ENCODE measurements around the gene HIVEP3. TPM values are rescaled to one million over a fixed set of nuclear protein-coding genes. Genes with fewer than 3 reads are reported as not detected.

Gene HIVEP3
- total RNA-seq, 2 experiments from 2014 or later: 13.2 to 13.4 TPM

- no peak for DNase-seq
- peaks cover 44% of the 10 kb centered on the region for H3K4me1 Mint-ChIP-seq (ENCODE audit: low read depth)
- CTCF ChIA-PET: interaction anchor here (0.8 kb wide), 1 partner anchor 12 kb away, joined by 3 read pairs; no protein-coding TSS in a partner anchor
- peak overlapping the region; percentile 75 for H3K27ac Mint-ChIP-seq
- no peaks in the 10 kb centered on the region for H3K27me3 Mint-ChIP-seq (ENCODE audit: low read depth)
- H3K4me3 Mint-ChIP-seq: no peak overlapping the region
- intact Hi-C loops (cut with micrococcal nuclease): no loop called here
- H3K9me3 Mint-ChIP-seq: no peaks in the 10 kb centered on the region
- H3K36me3 Mint-ChIP-seq (ENCODE audit: low read depth): no peaks in the 10 kb centered on the region
Measured at GRCh38 chr1:41726292-41726691, 192.4 kb downstream of the HIVEP3 start.

GRCh38 chr1:41724926-41725325 lies 193.8 kb downstream of the HIVEP3 start:
- CTCF ChIA-PET: no interaction called here

DNA sequence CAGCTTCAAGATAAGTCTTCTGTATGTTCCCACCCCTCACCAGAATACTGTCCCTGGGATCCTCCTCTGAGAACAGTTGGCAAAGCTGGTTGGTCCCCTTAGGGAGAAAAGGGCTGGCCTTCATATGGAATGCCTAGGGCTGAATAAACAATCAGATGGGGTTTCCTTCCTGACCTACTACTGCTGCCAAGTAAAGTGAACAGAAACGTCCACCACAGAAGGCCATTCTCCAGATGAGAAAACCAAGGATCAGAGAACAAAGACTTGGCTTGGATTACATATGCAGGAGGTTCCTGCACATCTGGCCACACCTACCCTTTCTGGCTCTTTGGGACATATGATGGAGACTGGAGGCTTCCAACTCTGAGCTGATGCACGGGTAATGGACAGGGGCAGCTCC lies 194.5 kb downstream of the HIVEP3 start:
- Mint-ChIP-seq H3K4me1 (ENCODE audit: low read depth) (peaks cover 52% of the 10 kb centered on the region), H3K4me3 (no peak overlapping the region), H3K9me3 (no peaks in the 10 kb centered on the region), H3K27me3 (ENCODE audit: low read depth) (no peaks in the 10 kb centered on the region), H3K36me3 (ENCODE audit: low read depth) (no peaks in the 10 kb centered on the region), H3K27ac (no peak overlapping the region)
- intact Hi-C loops (cut with micrococcal nuclease): no loop called here
- no peak for DNase-seq
- CTCF ChIA-PET: interaction anchor here (0.7 kb wide), 1 partner anchor 47 kb away, joined by 3 read pairs; no protein-coding TSS in a partner anchor

More at GRCh38 chr1:41724926-41725325, 193.8 kb downstream of the HIVEP3 start:
- H3K27me3 Mint-ChIP-seq (ENCODE audit: low read depth): no peaks in the 10 kb centered on the region
- peaks cover 57% of the 10 kb centered on the region for H3K4me1 Mint-ChIP-seq (ENCODE audit: low read depth)
- H3K36me3 Mint-ChIP-seq (ENCODE audit: low read depth): no peaks in the 10 kb centered on the region
- intact Hi-C loops (cut with micrococcal nuclease): no loop called here
- H3K9me3 Mint-ChIP-seq: no peaks in the 10 kb centered on the region
- no peak overlapping the region for H3K4me3 Mint-ChIP-seq
- H3K27ac Mint-ChIP-seq: no peak overlapping the region
- no peak for DNase-seq

GRCh38 chr1:41723786-41724185 lies 194.9 kb downstream of the HIVEP3 start:
- H3K4me1 Mint-ChIP-seq (ENCODE audit: low read depth): peaks cover 48% of the 10 kb centered on the region
- CTCF ChIA-PET: no interaction called here
- H3K4me3 Mint-ChIP-seq: no peak overlapping the region
- H3K27me3 Mint-ChIP-seq (ENCODE audit: low read depth): no peaks in the 10 kb centered on the region
- intact Hi-C loops (cut with micrococcal nuclease): no loop called here
- no peak for DNase-seq
- no peak overlapping the region for H3K27ac Mint-ChIP-seq
- no peaks in the 10 kb centered on the region for H3K9me3 Mint-ChIP-seq
- H3K36me3 Mint-ChIP-seq (ENCODE audit: low read depth): no peaks in the 10 kb centered on the region

DNA sequence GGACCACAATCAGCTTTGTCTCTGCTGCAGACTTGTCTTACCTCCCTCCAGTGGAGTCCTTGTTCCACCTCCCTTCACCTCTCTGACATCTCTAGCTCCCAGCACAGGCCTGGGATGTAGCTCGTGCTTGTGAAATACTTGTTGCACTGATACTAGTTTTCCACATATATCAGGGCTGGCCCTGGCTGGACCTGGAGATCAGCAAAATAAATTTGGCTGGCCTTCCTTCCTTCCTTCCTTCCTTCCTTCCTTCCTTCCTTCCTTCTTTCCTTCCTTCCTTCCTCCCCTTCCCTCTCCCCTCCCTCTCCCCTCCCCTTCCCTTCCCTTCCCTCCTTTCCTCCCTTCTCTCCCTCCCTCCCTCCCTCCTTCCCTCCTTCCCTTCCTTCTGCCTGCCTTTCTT lies 196.5 kb downstream of the HIVEP3 start:
- CTCF ChIA-PET: no interaction called here

DNA sequence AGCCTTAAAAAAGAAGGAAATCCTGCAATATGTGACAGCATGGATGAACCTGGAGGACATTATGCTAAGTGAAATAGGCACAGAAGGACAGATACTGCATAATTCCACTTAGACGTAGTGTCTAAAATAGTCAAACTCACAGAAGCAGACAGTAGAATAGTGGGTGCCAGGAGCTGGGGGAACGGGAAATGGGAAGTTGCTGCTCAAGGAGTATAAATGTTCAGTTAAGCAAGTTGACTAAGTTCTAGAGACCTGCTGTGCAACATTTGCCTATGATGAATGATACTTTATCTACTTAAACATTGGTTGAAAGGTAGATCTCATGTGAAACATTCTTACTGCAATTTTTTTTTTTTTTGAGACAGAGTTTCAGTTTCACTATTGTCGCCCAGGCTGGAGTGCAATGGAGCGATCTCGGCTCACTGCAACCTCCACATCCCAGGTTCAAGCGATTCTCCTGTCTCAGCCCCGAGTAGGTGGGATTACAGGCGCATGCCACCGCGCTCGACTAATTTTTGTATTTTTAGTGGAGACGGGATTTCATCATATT lies 197.8 kb downstream of the HIVEP3 start:
- CTCF ChIA-PET: interaction anchor here (0.9 kb wide), 1 partner anchor 41 kb away, joined by 3 read pairs; no protein-coding TSS in a partner anchor
- no peaks in the 10 kb centered on the region for H3K36me3 Mint-ChIP-seq (ENCODE audit: low read depth)
- H3K4me1 Mint-ChIP-seq (ENCODE audit: low read depth): peaks cover 32% of the 10 kb centered on the region
- H3K27ac Mint-ChIP-seq: no peak overlapping the region
- intact Hi-C loops (cut with micrococcal nuclease): loop anchor here (2.0 kb wide), 1 partner anchor 30 kb away; no protein-coding TSS in a partner anchor
- no peak overlapping the region for H3K4me3 Mint-ChIP-seq
- no peaks in the 10 kb centered on the region for H3K9me3 Mint-ChIP-seq
- no peak for DNase-seq
- no peaks in the 10 kb centered on the region for H3K27me3 Mint-ChIP-seq (ENCODE audit: low read depth)

More for the DNA sequence above, 196.5 kb downstream of the HIVEP3 start:
- Mint-ChIP-seq H3K9me3 (no peaks in the 10 kb centered on the region), H3K27me3 (ENCODE audit: low read depth) (no peaks in the 10 kb centered on the region), H3K4me1 (ENCODE audit: low read depth) (peaks cover 37% of the 10 kb centered on the region), H3K36me3 (ENCODE audit: low read depth) (no peaks in the 10 kb centered on the region), H3K27ac (no peak overlapping the region), H3K4me3 (no peak overlapping the region)
- no peak for DNase-seq
- intact Hi-C loops (cut with micrococcal nuclease): no loop called here

GRCh38 chr1:41719590-41719989 lies 199.1 kb downstream of the HIVEP3 start:
- H3K27ac Mint-ChIP-seq: no peak overlapping the region
- H3K36me3 Mint-ChIP-seq (ENCODE audit: low read depth): no peaks in the 10 kb centered on the region
- H3K4me3 Mint-ChIP-seq: no peak overlapping the region
- peaks cover 34% of the 10 kb centered on the region for H3K4me1 Mint-ChIP-seq (ENCODE audit: low read depth)
- no peak for DNase-seq
- H3K9me3 Mint-ChIP-seq: no peaks in the 10 kb centered on the region
- CTCF ChIA-PET: interaction anchor here (0.9 to 1.1 kb wide), 2 partner anchors 10 to 146 kb away, joined by 3 read pairs; no protein-coding TSS in a partner anchor
- H3K27me3 Mint-ChIP-seq (ENCODE audit: low read depth): no peaks in the 10 kb centered on the region
- intact Hi-C loops (cut with micrococcal nuclease): no loop called here

GRCh38 chr1:41719128-41719527 lies 199.6 kb downstream of the HIVEP3 start:
- Mint-ChIP-seq H3K4me3 (no peak overlapping the region), H3K27me3 (ENCODE audit: low read depth) (no peaks in the 10 kb centered on the region), H3K27ac (no peak overlapping the region), H3K9me3 (no peaks in the 10 kb centered on the region), H3K4me1 (ENCODE audit: low read depth) (peaks cover 34% of the 10 kb centered on the region), H3K36me3 (ENCODE audit: low read depth) (no peaks in the 10 kb centered on the region)
- DNase-seq: no peak
- intact Hi-C loops (cut with micrococcal nuclease): no loop called here
- CTCF ChIA-PET: interaction anchor here (1.1 kb wide), 1 partner anchor 145 kb away, joined by 3 read pairs; no protein-coding TSS in a partner anchor

GRCh38 chr1:41718497-41718896 lies 200.2 kb downstream of the HIVEP3 start:
- CTCF ChIA-PET: no interaction called here

GRCh38 chr1:41716188-41717130 lies 202.3 kb downstream of the HIVEP3 start:
- CTCF ChIA-PET: no interaction called here
- no peak overlapping the region for H3K27ac Mint-ChIP-seq
- no peaks in the 10 kb centered on the region for H3K27me3 Mint-ChIP-seq (ENCODE audit: low read depth)
- H3K9me3 Mint-ChIP-seq: no peaks in the 10 kb centered on the region
- H3K4me3 Mint-ChIP-seq: no peak overlapping the region
- no peak for DNase-seq
- intact Hi-C loops (cut with micrococcal nuclease): no loop called here
- H3K36me3 Mint-ChIP-seq (ENCODE audit: low read depth): no peaks in the 10 kb centered on the region
- H3K4me1 Mint-ChIP-seq (ENCODE audit: low read depth): peaks cover 28% of the 10 kb centered on the region

More at GRCh38 chr1:41718497-41718896, 200.2 kb downstream of the HIVEP3 start:
- Mint-ChIP-seq H3K27me3 (ENCODE audit: low read depth) (no peaks in the 10 kb centered on the region), H3K4me1 (ENCODE audit: low read depth) (peaks cover 34% of the 10 kb centered on the region), H3K4me3 (no peak overlapping the region), H3K27ac (no peak overlapping the region), H3K36me3 (ENCODE audit: low read depth) (no peaks in the 10 kb centered on the region), H3K9me3 (no peaks in the 10 kb centered on the region)
- no peak for DNase-seq
- intact Hi-C loops (cut with micrococcal nuclease): no loop called here

GRCh38 chr1:41715441-41716095 lies 203.2 kb downstream of the HIVEP3 start:
- Mint-ChIP-seq H3K4me1 (ENCODE audit: low read depth) (peaks cover 20% of the 10 kb centered on the region), H3K4me3 (no peak overlapping the region), H3K27ac (no peak overlapping the region), H3K27me3 (ENCODE audit: low read depth) (no peaks in the 10 kb centered on the region), H3K36me3 (ENCODE audit: low read depth) (no peaks in the 10 kb centered on the region), H3K9me3 (no peaks in the 10 kb centered on the region)
- no peak for DNase-seq
- CTCF ChIA-PET: no interaction called here
- intact Hi-C loops (cut with micrococcal nuclease): no loop called here

DNA sequence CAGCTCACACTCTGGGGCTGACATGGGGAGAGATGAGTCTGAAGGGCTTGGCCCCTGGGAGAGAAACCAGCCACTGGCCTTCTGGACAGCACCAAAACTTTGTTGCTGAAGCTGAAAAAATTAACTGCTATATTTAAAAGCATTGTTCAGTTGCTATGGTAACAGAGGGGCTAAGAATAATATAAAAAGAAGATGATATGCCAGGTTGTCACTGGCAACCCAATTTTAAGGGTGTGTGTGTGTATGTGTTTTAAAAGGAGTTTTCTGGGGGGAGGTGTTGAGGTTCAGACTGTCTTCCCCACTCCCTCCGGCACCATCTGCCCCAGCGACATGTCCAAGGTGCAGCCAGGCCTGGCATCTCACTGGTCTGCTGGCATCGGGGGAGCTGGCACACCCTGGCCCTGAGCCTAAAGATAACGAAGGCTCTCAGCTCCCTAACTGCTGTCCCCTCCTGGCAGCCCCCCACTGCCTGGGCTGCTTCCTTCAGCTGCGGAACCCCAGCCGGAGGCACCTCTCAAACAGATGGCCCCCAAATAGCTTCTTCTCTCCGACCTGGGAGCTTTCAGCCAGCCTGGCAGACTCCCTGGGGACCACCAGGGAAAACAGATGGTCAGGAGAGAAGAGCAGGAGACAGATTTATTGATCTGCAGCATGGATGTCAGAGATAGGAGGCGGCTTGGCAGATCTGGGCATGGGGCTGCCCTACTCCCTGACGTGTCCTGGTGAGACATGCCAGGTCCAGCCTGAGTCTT lies 203.9 kb downstream of the HIVEP3 start:
- no peak overlapping the region for H3K27ac Mint-ChIP-seq
- intact Hi-C loops (cut with micrococcal nuclease): no loop called here
- H3K27me3 Mint-ChIP-seq (ENCODE audit: low read depth): no peaks in the 10 kb centered on the region
- H3K4me1 Mint-ChIP-seq (ENCODE audit: low read depth): peaks cover 13% of the 10 kb centered on the region
- DNase-seq: no peak
- no peaks in the 10 kb centered on the region for H3K9me3 Mint-ChIP-seq
- CTCF ChIA-PET: interaction anchor here (1.4 kb wide), 1 partner anchor 10 kb away, joined by 4 read pairs; no protein-coding TSS in a partner anchor
- H3K36me3 Mint-ChIP-seq (ENCODE audit: low read depth): no peaks in the 10 kb centered on the region
- no peak overlapping the region for H3K4me3 Mint-ChIP-seq

All from activated naive CD4-positive, alpha-beta T cell treated with anti-CD3 and anti-CD28 coated beads for 36 hours (primary cell).